IMR-90 (cell line): Measurements from ENCODE around the gene WNT2B. TPM values are rescaled to one million over a fixed set of nuclear protein-coding genes. Genes with fewer than 3 reads are reported as not detected.

Experiments
- ATAC-seq: fragments of 200-7000 bp; cut with Tn5 transposase; 2 replicates; pipeline ENCODE4 v1.9.1; 2020; ENCODE audit warnings: low read depth, mild to moderate bottlenecking, moderate library complexity
- BruUV-seq: library from RNA; stranded (reverse); fragments of 400-500 nt; replicated peaks from 2 replicates; lab custom pipeline; 2021; lab: Mats Ljungman, UMichigan
- CTCF ChIA-PET: fragments of 300-600 bp; formaldehyde crosslinking; extraction: SDS; loops from one replicate; lab custom pipeline; 2021; ENCODE audit warnings: antibody characterized with exemption; lab: Yijun Ruan, JAX
- POLR2A ChIA-PET: fragments of 300-600 bp; sonication (Branson Sonifier 250); formaldehyde crosslinking; loops from one replicate; lab custom pipeline; 2022; ENCODE audit warnings: antibody characterized with exemption; ENCODE audit not compliant: unreplicated experiment; lab: Charles Lee
- DNase-seq: peaks from one replicate; pipeline ENCODE4 v3.0.0; 2013
- H2AFZ ChIP-seq: replicated peaks from 2 replicates; pipeline ENCODE3; 2013; ENCODE audit warnings: low read length, mild to moderate bottlenecking; ENCODE audit not compliant: poor library complexity
- H2AK5ac ChIP-seq: 2 replicates; pipeline ENCODE4 v1.6.1; 2013; ENCODE audit warnings: low read depth, low read length, inconsistent platforms
- H2AK9ac ChIP-seq: replicated peaks from 2 replicates; pipeline ENCODE3; 2013; ENCODE audit warnings: mild to moderate bottlenecking, low read depth, low read length, moderate library complexity; ENCODE audit not compliant: poor library complexity
- H2BK120ac ChIP-seq: 2 replicates; pipeline ENCODE4 v1.6.1; 2013; ENCODE audit warnings: low read depth, low read length, inconsistent platforms
- H2BK15ac ChIP-seq: 3 replicates; pipeline ENCODE4 v1.6.1; 2013; ENCODE audit warnings: low read depth, low read length, inconsistent platforms
- H2BK20ac ChIP-seq: 2 replicates; pipeline ENCODE4 v1.6.1; 2013; ENCODE audit warnings: low read depth, mild to moderate bottlenecking, inconsistent platforms, low read length, moderate library complexity
- H2BK5ac ChIP-seq: 2 replicates; pipeline ENCODE4 v1.6.1; 2013; ENCODE audit warnings: mild to moderate bottlenecking, low read depth, low read length, inconsistent platforms; ENCODE audit not compliant: poor library complexity, severe bottlenecking
- H3K14ac ChIP-seq: replicated peaks from 2 replicates; pipeline ENCODE4 v1.6.1; 2013; ENCODE audit warnings: low read depth, low read length, inconsistent platforms
- H3K18ac ChIP-seq: 2 replicates; pipeline ENCODE4 v1.6.1; 2013; ENCODE audit warnings: low read depth, low read length, control low read depth
- H3K23ac ChIP-seq: 2 replicates; pipeline ENCODE4 v1.6.1; 2013; ENCODE audit warnings: low read depth, low read length, inconsistent platforms
- H3K27ac ChIP-seq: 2 replicates; pipeline ENCODE4 v1.5.1; 2013; ENCODE audit warnings: mild to moderate bottlenecking, control low read depth, low read length; ENCODE audit not compliant: insufficient read depth
- H3K27me3 ChIP-seq: 2 replicates; pipeline ENCODE4 v1.6.1; 2013; ENCODE audit warnings: low read length; ENCODE audit not compliant: control insufficient read depth, insufficient read depth
- H3K36me3 ChIP-seq: 2 replicates; pipeline ENCODE4 v1.6.1; 2013; ENCODE audit warnings: low read length, mixed read lengths; ENCODE audit not compliant: control insufficient read depth, insufficient read depth
- H3K4ac ChIP-seq: 2 replicates; pipeline ENCODE4 v1.6.1; 2013; ENCODE audit warnings: low read depth, low read length, inconsistent platforms
- H3K4me1 ChIP-seq: 2 replicates; pipeline ENCODE4 v1.6.1; 2013; ENCODE audit warnings: low read length, mixed read lengths; ENCODE audit not compliant: control insufficient read depth, insufficient read depth
- H3K4me2 ChIP-seq: 2 replicates; pipeline ENCODE4 v1.6.1; 2013; ENCODE audit warnings: low read depth, mild to moderate bottlenecking, control low read depth, low read length, moderate library complexity
- H3K4me3 ChIP-seq: 2 replicates; pipeline ENCODE4 v1.5.1; 2013; ENCODE audit warnings: low read depth, mild to moderate bottlenecking, control low read depth, low read length, moderate library complexity; ENCODE audit not compliant: insufficient read depth
- H3K56ac ChIP-seq: 2 replicates; pipeline ENCODE4 v1.6.1; 2013; ENCODE audit warnings: low read length, inconsistent platforms; ENCODE audit not compliant: insufficient read depth; ENCODE audit errors: extremely low read depth
- H3K79me1 ChIP-seq, 2 experiments: 2 replicates each; pipeline ENCODE4 v1.6.1; 2013; ENCODE audit warnings: low read length in 2 of 2, inconsistent platforms in 1 of 2, low read depth in 1 of 2
- H3K9ac ChIP-seq: 2 replicates; pipeline ENCODE4 v1.6.1; 2013; ENCODE audit warnings: low read depth, low read length, control low read depth
- H3K9me1 ChIP-seq: 2 replicates; pipeline ENCODE4 v1.6.1; 2013; ENCODE audit warnings: low read length, inconsistent platforms; ENCODE audit not compliant: insufficient read depth
- H3K9me3 ChIP-seq: 2 replicates; pipeline ENCODE4 v1.6.1; 2013; ENCODE audit warnings: low read length; ENCODE audit not compliant: control insufficient read depth, insufficient read depth
- H4K20me1 ChIP-seq: 2 replicates; pipeline ENCODE4 v1.6.1; 2013; ENCODE audit warnings: low read length, inconsistent platforms; ENCODE audit not compliant: insufficient read depth
- H4K5ac ChIP-seq: 2 replicates; pipeline ENCODE4 v1.6.1; 2013; ENCODE audit warnings: mild to moderate bottlenecking, low read depth, low read length, control low read depth
- H4K8ac ChIP-seq, 2 experiments: 2 replicates each; pipeline ENCODE4 v1.6.1; 2013; ENCODE audit warnings: low read depth in 2 of 2, low read length in 2 of 2, control low read depth in 1 of 2, inconsistent platforms in 1 of 2
- H4K91ac ChIP-seq: 2 replicates; pipeline ENCODE4 v1.6.1; 2013; ENCODE audit warnings: low read depth, low read length, inconsistent platforms; ENCODE audit not compliant: insufficient read depth
- BHLHE40 ChIP-seq: fragments of 150-350 bp; IDR thresholded peaks from 2 replicates; pipeline ENCODE4 v1.6.1; 2016; ENCODE audit warnings: mild to moderate bottlenecking, low read depth, low read length
- CEBPB ChIP-seq: IDR thresholded peaks from 2 replicates; pipeline ENCODE4 v1.6.1; 2012; ENCODE audit warnings: low read depth, low read length, improper control_type of control experiment
- CHD1 ChIP-seq: IDR thresholded peaks from 2 replicates; pipeline ENCODE4 v1.6.1; 2012; ENCODE audit warnings: low read depth, low read length, improper control_type of control experiment
- CTCF ChIP-seq: conservative IDR thresholded peaks from 2 replicates; pipeline ENCODE4 v1.5.1; 2012; ENCODE audit warnings: mild to moderate bottlenecking, low read depth, low read length, improper control_type of control experiment
- ELK1 ChIP-seq: fragments of 150-350 bp; IDR thresholded peaks from 2 replicates; pipeline ENCODE4 v1.6.1; 2016; ENCODE audit warnings: low read depth, mild to moderate bottlenecking, low read length, moderate library complexity, borderline replicate concordance
- FOS ChIP-seq: fragments of 150-350 bp; IDR thresholded peaks from 2 replicates; pipeline ENCODE4 v1.6.1; 2016; ENCODE audit warnings: low read depth, low read length
- MAFK ChIP-seq: IDR thresholded peaks from 2 replicates; pipeline ENCODE4 v1.6.1; 2012; ENCODE audit warnings: low read depth, low read length, improper control_type of control experiment
- MAZ ChIP-seq: IDR thresholded peaks from 2 replicates; pipeline ENCODE4 v1.6.1; 2012; ENCODE audit warnings: low read depth, mild to moderate bottlenecking, low read length, improper control_type of control experiment, moderate library complexity, borderline replicate concordance
- MXI1 ChIP-seq: IDR thresholded peaks from 2 replicates; pipeline ENCODE4 v1.6.1; 2012; ENCODE audit warnings: low read depth, mild to moderate bottlenecking, low read length, moderate library complexity, borderline replicate concordance
- NFE2L2 ChIP-seq: fragments of 150-350 bp; IDR thresholded peaks from 2 replicates; pipeline ENCODE4 v1.6.1; 2016; ENCODE audit warnings: low read depth, mild to moderate bottlenecking, low read length
- POLR2A ChIP-seq: IDR thresholded peaks from 2 replicates; pipeline ENCODE4 v1.6.1; 2012; ENCODE audit warnings: mild to moderate bottlenecking, low read depth, low read length
- RAD21 ChIP-seq: IDR thresholded peaks from 2 replicates; pipeline ENCODE4 v1.6.1; 2012; ENCODE audit warnings: low read length, improper control_type of control experiment
- RCOR1 ChIP-seq: IDR thresholded peaks from 2 replicates; pipeline ENCODE4 v1.6.1; 2012; ENCODE audit warnings: mild to moderate bottlenecking, low read length, improper control_type of control experiment; ENCODE audit not compliant: insufficient replicate concordance
- RFX5 ChIP-seq: IDR thresholded peaks from 2 replicates; pipeline ENCODE4 v1.8.0; 2012; ENCODE audit warnings: low read depth, mild to moderate bottlenecking, low read length, moderate library complexity
- SMC3 ChIP-seq: fragments of 150-350 bp; IDR thresholded peaks from 2 replicates; pipeline ENCODE4 v1.6.1; 2016; ENCODE audit warnings: low read depth, mild to moderate bottlenecking, antibody characterized with exemption, low read length, moderate library complexity
- USF2 ChIP-seq: fragments of 150-350 bp; IDR thresholded peaks from 2 replicates; pipeline ENCODE4 v1.6.1; 2017; ENCODE audit warnings: mild to moderate bottlenecking, antibody characterized with exemption, low read length, low read depth
- dilution Hi-C: fragments of 300-500 bp; cut with HindIII; formaldehyde crosslinking; loops from one replicate; pipeline ENCODE4 v1.14.3; 2018; ENCODE audit warnings: low sequenced_read_pairs; ENCODE audit not compliant: unreplicated experiment
- in situ Hi-C: fragments of 300-500 bp; cut with MboI; formaldehyde crosslinking; loops from 3 replicates; pipeline ENCODE4 v1.14.3; 2019; ENCODE audit warnings: low sequenced_read_pairs, inconsistent platforms, mixed read lengths
- intact Hi-C: fragments of 100-400 bp; cut with micrococcal nuclease; formaldehyde crosslinking; loops from 2 replicates; pipeline ENCODE4 v1.10.0; 2022
- polyA plus RNA-seq, 3 experiments: library from polyadenylated mRNA; depleted of rRNA; stranded (reverse); fragments of >200 nt; gene quantifications; 2 replicates each; pipeline ENCODE4 v1.2.3, GENCODE V29; 2012; ENCODE audit warnings: low replicate concordance in 1 of 3
- total RNA-seq: library from RNA; depleted of rRNA; stranded (reverse); fragments of >200 nt; gene quantifications from 2 replicates; pipeline ENCODE4 v1.2.3, GENCODE V29; 2012

Gene WNT2B
- total and polyA plus RNA-seq, 2 of the 4 experiments (the other 2 are of a cell fraction): 0.50 to 0.54 TPM

- no peak for TF ChIP-seq MXI1
- no peak for TF ChIP-seq MAFK
- no peak for TF ChIP-seq FOS
- TF ChIP-seq RCOR1: no peak
- TF ChIP-seq MAZ: no peak
- no peak for TF ChIP-seq RAD21
- no peak for TF ChIP-seq CTCF
- TF ChIP-seq NFE2L2: no peak
- no peak for TF ChIP-seq SMC3
- TF ChIP-seq RFX5: no peak
- TF ChIP-seq BHLHE40: no peak
- no peak for TF ChIP-seq CEBPB
- no peak for TF ChIP-seq ELK1
- TF ChIP-seq CHD1: no peak
- no peak for TF ChIP-seq USF2
- TF ChIP-seq POLR2A: no peak
- no peaks in the 10 kb centered on the region for H4K20me1 ChIP-seq
- in situ Hi-C loops: no loop called here
- H3K36me3 ChIP-seq: peaks cover 4% of the 10 kb centered on the region
- H4K5ac ChIP-seq: no peak overlapping the region
- no peak overlapping the region for H2BK15ac ChIP-seq
- H3K9me3 ChIP-seq: no peaks in the 10 kb centered on the region
- H3K14ac ChIP-seq: no peak overlapping the region
- dilution Hi-C loops: no loop called here
- no peaks in the 10 kb centered on the region for H3K27me3 ChIP-seq
- no peak overlapping the region for H2AK5ac ChIP-seq
- no peak overlapping the region for H3K4me3 ChIP-seq
- BruUV-seq: no TSS peak
- POLR2A ChIA-PET: interaction anchor here (0.6 kb wide), 1 partner anchor 61 kb away, joined by 12 read pairs; no protein-coding TSS in a partner anchor
- no peak overlapping the region for H2BK20ac ChIP-seq
- DNase-seq (no peak), ATAC-seq (no peak)
- no peak overlapping the region for H2AFZ ChIP-seq
- H3K23ac ChIP-seq: no peak overlapping the region
- no peak overlapping the region; the same call in 1 of the 2 replicates for H3K18ac ChIP-seq
- no peak overlapping the region for H2AK9ac ChIP-seq
- peaks cover 2% of the 10 kb centered on the region; the same call in 1 of the 2 replicates for H3K4me1 ChIP-seq
- H2BK120ac ChIP-seq: no peak overlapping the region
- H3K4me2 ChIP-seq: no peak overlapping the region
- H3K4ac ChIP-seq: no peak overlapping the region
- H3K79me1 ChIP-seq: no peaks in the 10 kb centered on the region; a peak in 1 of 4 replicates
- no peak overlapping the region for H3K9ac ChIP-seq
- no peaks in the 10 kb centered on the region for H3K9me1 ChIP-seq
- H2BK5ac ChIP-seq: no peak overlapping the region
- CTCF ChIA-PET: interaction anchor here (0.7 to 1.1 kb wide), 3 partner anchors 24 to 35 kb away, joined by 3 read pairs; no protein-coding TSS in a partner anchor
- no peak overlapping the region for H4K8ac ChIP-seq
- no peak overlapping the region for H3K56ac ChIP-seq
- no peak overlapping the region for H3K27ac ChIP-seq
- intact Hi-C loops: no loop called here
- no peak overlapping the region for H4K91ac ChIP-seq
Measured at GRCh38 chr1:112537456-112537855, 28.7 kb downstream of the WNT2B start.
